OCI-LY7 (cell line): ENCODE data around the gene NTSR1.

ENCODE experiments used
- CTCF ChIP-seq: fragments of 200-600 bp; sonication (generic); conservative IDR thresholded peaks from 2 replicates; pipeline ENCODE4 v1.5.1; 2014; ENCODE audit warnings: mild to moderate bottlenecking, antibody characterized with exemption, low read length, moderate library complexity, mixed read lengths
- EZH2phosphoT487 ChIP-seq: fragments of 200-600 bp; sonication (generic); IDR thresholded peaks from 2 replicates; pipeline ENCODE4 v1.6.1; 2018; ENCODE audit warnings: low read depth, borderline replicate concordance, mild to moderate bottlenecking, mixed run types, antibody characterized with exemption, low read length, moderate library complexity, mixed read lengths

GRCh38 chr20:62796699-62797491, 88.3 kb downstream of the NTSR1 start:
- TF ChIP-seq CTCF (no peak), EZH2phosphoT487 (no peak)
